Astrocyte (in vitro differentiated cells and primary cell): ENCODE measurements around the gene ANKRD36C.
"Not testable (repeated sequence)": the region's sequence is repeated elsewhere in the genome, so short reads cannot be mapped to it uniquely, and the experiment has no call there.

Experiments
- CTCF ChIP-seq: IDR thresholded peaks from 2 replicates; pipeline ENCODE4 v1.5.1; 2011; ENCODE audit warnings: low read depth, mild to moderate bottlenecking, inconsistent platforms, low read length, moderate library complexity; ENCODE audit not compliant: insufficient read depth
- EZH2 ChIP-seq: IDR thresholded peaks from 2 replicates; pipeline ENCODE4 v1.6.1; 2012; ENCODE audit warnings: mild to moderate bottlenecking, low read length, inconsistent platforms; ENCODE audit not compliant: insufficient read depth

GRCh38 chr2:96010320-96011128 lies 18.9 kb upstream of the ANKRD36C start:
- TF ChIP-seq CTCF, EZH2: not testable (repeated sequence)
